SIG-M5 treated with dmso at 0.1 percent for 504 hours (cell line): ENCODE results near the gene EIF4E.
"Not testable (repeated sequence)": the region's sequence is repeated elsewhere in the genome, so short reads cannot be mapped to it uniquely, and the experiment has no call there.

Experiments used
- DNase-seq: peaks from one replicate; lab custom pipeline; 2025; ENCODE audit not compliant: unreplicated experiment; lab: John Stamatoyannopoulos, UW

EIF4E gene

GRCh38 chr4:98934851-98935250, 5.9 kb upstream of the EIF4E start:
- DNase-seq: not testable (repeated sequence)

DNA sequence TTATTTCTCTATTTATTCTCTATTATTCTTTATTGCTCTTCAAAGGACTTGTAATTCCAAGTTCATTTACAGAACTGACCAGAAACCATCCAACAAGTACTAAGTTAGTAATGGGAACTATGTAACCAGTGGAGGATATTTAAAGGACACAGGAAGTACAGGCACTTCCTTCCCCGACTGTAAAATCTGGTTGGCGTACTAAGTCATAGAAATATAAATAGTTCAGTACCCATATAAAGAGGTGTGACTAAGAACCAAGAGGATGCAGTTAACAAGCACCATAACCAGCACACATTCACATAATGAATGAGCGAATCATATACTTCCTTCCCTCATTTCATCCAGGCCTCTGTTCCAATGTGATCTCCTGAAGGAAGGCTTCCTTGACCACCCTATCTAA, 3.6 kb upstream of the EIF4E start:
- peak; percentile 86 for DNase-seq

DNA sequence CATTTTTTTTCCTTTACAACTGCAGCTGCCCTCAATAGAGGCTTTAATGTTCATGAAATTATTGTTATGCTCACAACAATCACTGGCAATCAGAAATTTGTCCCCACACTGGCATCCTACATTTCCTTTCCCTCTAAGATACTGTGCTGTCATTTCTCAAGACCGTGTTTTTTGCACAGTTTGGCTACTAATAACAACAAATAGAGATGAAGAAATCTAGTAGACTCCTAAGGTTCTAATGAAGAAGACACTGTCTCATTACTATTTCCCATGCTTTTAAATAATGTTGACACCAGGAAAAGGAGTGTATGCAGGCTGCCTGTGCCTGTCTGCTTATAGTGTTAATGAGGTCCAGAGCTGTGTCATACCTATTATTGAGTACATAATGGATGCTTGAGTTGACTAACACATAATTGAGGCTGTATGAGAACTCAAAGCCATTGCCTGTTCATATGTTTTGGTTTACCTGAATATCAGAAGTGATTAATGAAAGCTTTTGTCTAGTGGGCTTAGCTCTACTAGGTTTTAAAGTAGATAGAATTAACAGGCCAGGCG, 1.5 kb upstream of the EIF4E start:
- DNase-seq: no peak

- DNase-seq: peak; percentile 75
Measured at GRCh38 chr4:98929341-98930267, 671 bp upstream of the EIF4E start.

GRCh38 chr4:98928131-98928504, 815 bp downstream of the EIF4E start:
- DNase-seq: peak; percentile 78

DNA sequence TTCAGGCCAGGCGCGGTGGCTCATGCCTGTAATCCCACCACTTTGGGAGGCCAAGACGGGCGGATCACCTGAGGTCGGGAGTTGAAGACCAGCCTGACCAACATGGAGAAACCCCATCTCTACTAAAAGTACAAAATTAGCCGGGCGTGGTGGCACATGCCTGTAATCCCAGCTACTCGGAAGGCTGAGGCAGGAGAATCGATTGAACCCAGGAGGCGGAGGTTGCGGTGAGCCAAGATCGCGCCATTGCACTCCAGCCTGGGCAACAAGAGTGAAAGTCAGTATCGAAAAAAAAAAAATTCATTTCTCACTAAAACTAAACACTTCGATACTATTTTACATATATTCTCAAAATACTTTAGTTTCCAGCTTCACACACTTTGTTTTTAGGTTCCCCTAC, 2.7 kb downstream of the EIF4E start:
- not testable (repeated sequence) for DNase-seq

DNA sequence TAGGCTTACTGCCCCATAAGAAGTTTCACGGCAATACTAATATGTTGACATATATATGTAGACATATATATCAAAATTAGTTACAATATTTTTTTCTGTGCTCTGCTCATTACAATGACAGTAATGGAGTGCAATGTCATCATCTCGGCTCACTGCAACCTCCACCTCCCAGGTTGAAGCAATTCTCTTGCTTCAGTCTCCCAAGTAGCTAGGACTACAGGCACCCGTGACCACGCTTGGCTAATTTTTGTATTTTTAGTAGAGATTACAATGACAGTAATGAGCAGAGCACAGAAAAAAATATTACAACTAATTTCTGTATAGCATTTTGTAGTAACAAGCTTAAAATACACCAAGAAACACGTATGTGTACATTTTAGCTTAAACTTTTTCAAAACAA, 7.6 kb downstream of the EIF4E start:
- no peak for DNase-seq

- DNase-seq: no peak
Measured at GRCh38 chr4:98919996-98920395, 8.9 kb downstream of the EIF4E start.

GRCh38 chr4:98910728-98911127, 18.2 kb downstream of the EIF4E start:
- not testable (repeated sequence) for DNase-seq

GRCh38 chr4:98909646-98910401, 19.1 kb downstream of the EIF4E start:
- no peak for DNase-seq

DNA sequence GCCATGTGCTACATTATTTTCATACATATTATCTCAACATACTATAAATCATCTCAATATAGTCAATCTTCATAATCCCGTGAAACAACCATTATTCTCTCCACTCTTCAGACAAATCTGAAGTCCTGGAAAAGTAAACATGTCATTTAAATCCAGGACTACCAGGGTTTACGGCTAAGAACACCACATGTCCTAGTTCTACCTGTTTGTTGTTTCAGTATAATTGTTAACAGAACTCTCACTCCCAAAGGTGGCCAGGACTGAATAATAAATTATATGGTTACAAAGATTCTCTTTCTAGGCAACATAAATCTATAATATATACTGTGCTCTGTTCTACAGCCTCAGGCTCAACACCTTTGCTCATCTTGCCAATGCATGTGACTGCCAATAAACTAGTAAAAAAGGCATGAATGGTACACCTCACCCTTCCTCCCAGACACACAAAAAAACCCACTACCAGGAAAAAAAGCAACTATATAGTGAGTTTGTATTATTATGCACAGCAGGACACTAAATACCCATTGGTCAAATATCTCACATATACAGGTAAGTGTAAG, 20.1 kb downstream of the EIF4E start:
- DNase-seq: no peak

DNA sequence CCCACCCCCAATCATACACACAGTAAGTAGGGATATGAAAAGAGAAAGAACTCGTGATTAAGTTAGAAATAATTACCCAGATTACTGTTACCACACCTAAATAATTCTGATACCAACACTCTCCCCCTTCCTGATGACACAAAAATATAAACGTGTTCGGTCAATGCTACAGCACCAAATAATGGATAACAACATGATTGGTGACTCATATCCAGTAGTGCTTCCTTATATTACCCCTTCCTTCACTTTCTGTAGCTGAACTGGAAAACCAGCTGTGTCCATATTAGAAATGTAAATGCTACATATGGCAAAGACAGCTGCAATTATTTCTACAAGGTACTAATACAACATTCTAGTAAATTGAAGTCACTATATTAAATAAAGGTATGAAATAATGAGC, 20.8 kb downstream of the EIF4E start:
- DNase-seq: no peak

DNA sequence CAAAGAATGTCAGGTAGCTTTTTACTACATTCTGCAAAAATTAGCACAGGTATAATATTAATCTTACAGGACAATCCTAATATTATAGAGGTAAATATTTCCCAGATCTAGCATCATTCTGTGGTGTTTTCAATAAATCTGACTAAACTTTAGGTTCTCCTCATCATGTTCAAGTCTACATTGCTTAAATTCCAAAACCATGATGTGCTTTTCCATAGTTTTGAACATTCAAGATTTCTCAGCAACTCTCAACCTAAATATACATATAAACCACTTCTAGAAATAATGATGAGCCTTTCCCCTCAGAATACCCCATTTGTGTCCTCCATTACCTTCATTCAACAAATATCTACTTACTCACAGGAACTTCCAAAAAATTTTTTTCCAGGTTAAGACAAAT, 23.1 kb downstream of the EIF4E start:
- no peak for DNase-seq

GRCh38 chr4:98905297-98905696, 23.6 kb downstream of the EIF4E start:
- no peak for DNase-seq

DNA sequence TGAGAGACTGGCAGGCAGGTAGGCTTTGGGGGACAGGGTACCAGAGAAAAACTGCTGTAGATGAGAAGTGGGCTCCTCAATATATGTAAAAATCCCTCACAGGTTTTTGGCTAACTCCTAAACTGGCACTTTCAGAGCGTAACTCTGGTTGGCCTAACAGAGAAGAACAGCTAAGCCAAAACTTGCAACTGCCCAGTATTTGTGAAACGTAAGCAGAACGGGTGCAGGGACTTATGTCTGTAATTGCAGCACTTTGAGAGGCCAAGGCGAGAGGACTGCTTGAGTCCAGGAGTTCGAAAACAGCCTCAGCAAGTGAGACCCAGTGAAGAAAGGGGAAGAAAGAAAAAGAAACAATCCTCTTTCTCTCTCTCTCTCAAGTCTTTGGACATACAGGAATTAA, 25.0 kb downstream of the EIF4E start:
- no peak for DNase-seq

DNA sequence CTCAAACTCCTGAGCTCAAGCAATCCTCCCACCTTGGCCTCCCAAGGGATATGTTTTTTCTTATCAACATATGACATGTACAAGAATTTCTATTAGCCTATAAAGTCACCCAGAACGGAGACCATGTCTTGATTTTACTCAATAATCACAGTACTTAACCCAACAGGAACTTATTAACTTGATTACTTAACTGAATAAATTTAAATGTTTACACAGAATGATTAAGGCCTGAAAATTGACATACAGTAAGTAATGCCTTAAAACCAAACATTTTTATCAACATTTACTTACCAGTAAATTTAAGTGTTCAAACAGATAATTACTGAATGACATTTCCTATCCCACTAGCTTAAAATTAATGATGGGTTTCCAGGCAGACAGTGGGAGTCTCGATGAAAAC, 25.4 kb downstream of the EIF4E start:
- DNase-seq: no peak

- no peak for DNase-seq
Measured at GRCh38 chr4:98899277-98899676, 29.7 kb downstream of the EIF4E start.

GRCh38 chr4:98891478-98892337, 37.2 kb downstream of the EIF4E start:
- DNase-seq: no peak

GRCh38 chr4:98890702-98891455, 38.1 kb downstream of the EIF4E start:
- DNase-seq: no peak

GRCh38 chr4:98887145-98887544, 41.8 kb downstream of the EIF4E start:
- DNase-seq: no peak
